Astrocyte (in vitro differentiated cells and primary cell): ENCODE measurements around the gene PLS3. TPM values are rescaled to one million over a fixed set of nuclear protein-coding genes. Genes with fewer than 3 reads are reported as not detected.

Source experiments
- DNase-seq: peaks from one replicate; pipeline ENCODE4 v3.0.0-alpha.2; 2010; ENCODE audit warnings: low read depth
- FAIRE-seq: peaks from 2 replicates; lab custom pipeline; 2011; peaks lifted over from hg19 to GRCh38; lab: Jason Lieb, UNC
- H2AFZ ChIP-seq: 2 replicates; pipeline ENCODE4 v1.6.0; 2012; ENCODE audit warnings: low read depth, low read length, inconsistent platforms
- H3K27ac ChIP-seq: 2 replicates; pipeline ENCODE4 v1.5.1; 2011; ENCODE audit warnings: low read depth, low read length, inconsistent platforms
- H3K27me3 ChIP-seq: 2 replicates; pipeline ENCODE4 v1.6.0; 2011; ENCODE audit warnings: low read length, inconsistent platforms; ENCODE audit not compliant: insufficient read depth
- H3K36me3 ChIP-seq: 2 replicates; pipeline ENCODE4 v1.5.1; 2011; ENCODE audit warnings: low read length, inconsistent platforms; ENCODE audit not compliant: insufficient read depth
- H3K4me1 ChIP-seq: 2 replicates; pipeline ENCODE4 v1.5.1; 2011; ENCODE audit warnings: low read length, inconsistent platforms; ENCODE audit not compliant: insufficient read depth
- H3K4me2 ChIP-seq: 2 replicates; pipeline ENCODE4 v1.6.0; 2012; ENCODE audit warnings: low read length, inconsistent platforms
- H3K4me3 ChIP-seq: 2 replicates; pipeline ENCODE4 v1.5.1; 2011; ENCODE audit warnings: low read depth, mild to moderate bottlenecking, low read length, inconsistent platforms; ENCODE audit not compliant: insufficient read depth
- H3K79me2 ChIP-seq: 2 replicates; pipeline ENCODE4 v1.6.0; 2012; ENCODE audit warnings: mild to moderate bottlenecking, low read length, inconsistent platforms; ENCODE audit not compliant: insufficient read depth
- H3K9ac ChIP-seq: 2 replicates; pipeline ENCODE4 v1.6.0; 2012; ENCODE audit warnings: mild to moderate bottlenecking, low read length, inconsistent platforms
- H3K9me3 ChIP-seq: 2 replicates; pipeline ENCODE4 v1.5.1; 2012; ENCODE audit warnings: low read depth, mild to moderate bottlenecking, low read length, inconsistent platforms; ENCODE audit not compliant: insufficient read depth
- H4K20me1 ChIP-seq: 2 replicates; pipeline ENCODE4 v1.6.0; 2012; ENCODE audit warnings: low read length, inconsistent platforms; ENCODE audit not compliant: insufficient read depth
- H3K27ac Mint-ChIP-seq: one replicate; pipeline ENCODE4 v1.8.0; 2021; ENCODE audit warnings: mild to moderate bottlenecking, mixed read lengths; ENCODE audit not compliant: unreplicated experiment
- H3K27me3 Mint-ChIP-seq: one replicate; pipeline ENCODE4 v1.8.0; 2021; ENCODE audit warnings: low read depth, mixed read lengths; ENCODE audit not compliant: unreplicated experiment
- H3K36me3 Mint-ChIP-seq: one replicate; pipeline ENCODE4 v1.8.0; 2021; ENCODE audit warnings: low read depth, mixed read lengths; ENCODE audit not compliant: unreplicated experiment
- H3K4me1 Mint-ChIP-seq: one replicate; pipeline ENCODE4 v1.8.0; 2021; ENCODE audit warnings: low read depth, mixed read lengths; ENCODE audit not compliant: unreplicated experiment
- H3K4me3 Mint-ChIP-seq: one replicate; pipeline ENCODE4 v1.8.0; 2021; ENCODE audit warnings: mild to moderate bottlenecking, moderate library complexity, mixed read lengths; ENCODE audit not compliant: unreplicated experiment
- H3K9me3 Mint-ChIP-seq: one replicate; pipeline ENCODE4 v1.8.0; 2021; ENCODE audit warnings: mild to moderate bottlenecking, mixed read lengths; ENCODE audit not compliant: unreplicated experiment
- CTCF ChIP-seq: IDR thresholded peaks from 2 replicates; pipeline ENCODE4 v1.5.1; 2011; ENCODE audit warnings: low read depth, mild to moderate bottlenecking, inconsistent platforms, low read length, moderate library complexity; ENCODE audit not compliant: insufficient read depth
- EZH2 ChIP-seq: IDR thresholded peaks from 2 replicates; pipeline ENCODE4 v1.6.1; 2012; ENCODE audit warnings: mild to moderate bottlenecking, low read length, inconsistent platforms; ENCODE audit not compliant: insufficient read depth
- total RNA-seq: library from RNA; stranded (reverse); gene quantifications from 2 replicates; pipeline ENCODE4 v1.2.1, GENCODE V29; 2021

PLS3 gene
- total RNA-seq, 1 donor from 2014 or later, result 313 TPM

GRCh38 chrX:115602308-115602707 lies 41.3 kb downstream of the PLS3 start:
- Histone ChIP-seq H3K36me3 (peaks cover 14% of the 10 kb centered on the region), H3K4me3 (no peak overlapping the region), H3K27me3 (no peaks in the 10 kb centered on the region), H3K79me2 (peaks cover 87% of the 10 kb centered on the region), H3K9ac (peak overlapping the region; percentile 38), H2AFZ (no peak overlapping the region), H3K4me1 (peaks cover 14% of the 10 kb centered on the region), H3K27ac (peak overlapping the region; percentile 75), H3K9me3 (no peaks in the 10 kb centered on the region), H3K4me2 (peak overlapping the region; percentile 25), H4K20me1 (peaks cover 10% of the 10 kb centered on the region)
- DNase-seq, result no peak
- H3K27me3 Mint-ChIP-seq, result no peaks in the 10 kb centered on the region
- FAIRE-seq, result peak; percentile 76
- H3K4me3 Mint-ChIP-seq, result no peak overlapping the region
- peaks cover 36% of the 10 kb centered on the region for H3K4me1 Mint-ChIP-seq
- no peak overlapping the region for H3K27ac Mint-ChIP-seq
- TF ChIP-seq EZH2, result no peak
- no peak for TF ChIP-seq CTCF
- H3K9me3 Mint-ChIP-seq, result no peaks in the 10 kb centered on the region
- H3K36me3 Mint-ChIP-seq, result peaks cover 2% of the 10 kb centered on the region

GRCh38 chrX:115602729-115603389 lies 41.9 kb downstream of the PLS3 start:
- Histone ChIP-seq H2AFZ (no peak overlapping the region), H3K9me3 (no peaks in the 10 kb centered on the region), H3K27me3 (no peaks in the 10 kb centered on the region), H3K9ac (peak overlapping the region; percentile 38), H3K4me1 (peaks cover 14% of the 10 kb centered on the region), H3K4me2 (peak overlapping the region; percentile 19), H4K20me1 (peaks cover 10% of the 10 kb centered on the region), H3K36me3 (peaks cover 14% of the 10 kb centered on the region), H3K79me2 (peaks cover 87% of the 10 kb centered on the region), H3K4me3 (no peak overlapping the region), H3K27ac (peak overlapping the region; percentile 75)
- no peak overlapping the region for H3K4me3 Mint-ChIP-seq
- no peaks in the 10 kb centered on the region for H3K9me3 Mint-ChIP-seq
- H3K27me3 Mint-ChIP-seq, result no peaks in the 10 kb centered on the region
- H3K4me1 Mint-ChIP-seq, result peaks cover 36% of the 10 kb centered on the region
- TF ChIP-seq EZH2, result no peak
- no peak for TF ChIP-seq CTCF
- FAIRE-seq (peak; percentile 64), DNase-seq (peak; percentile 36)
- peak overlapping the region; percentile 66 for H3K27ac Mint-ChIP-seq
- H3K36me3 Mint-ChIP-seq, result peaks cover 2% of the 10 kb centered on the region

DNA sequence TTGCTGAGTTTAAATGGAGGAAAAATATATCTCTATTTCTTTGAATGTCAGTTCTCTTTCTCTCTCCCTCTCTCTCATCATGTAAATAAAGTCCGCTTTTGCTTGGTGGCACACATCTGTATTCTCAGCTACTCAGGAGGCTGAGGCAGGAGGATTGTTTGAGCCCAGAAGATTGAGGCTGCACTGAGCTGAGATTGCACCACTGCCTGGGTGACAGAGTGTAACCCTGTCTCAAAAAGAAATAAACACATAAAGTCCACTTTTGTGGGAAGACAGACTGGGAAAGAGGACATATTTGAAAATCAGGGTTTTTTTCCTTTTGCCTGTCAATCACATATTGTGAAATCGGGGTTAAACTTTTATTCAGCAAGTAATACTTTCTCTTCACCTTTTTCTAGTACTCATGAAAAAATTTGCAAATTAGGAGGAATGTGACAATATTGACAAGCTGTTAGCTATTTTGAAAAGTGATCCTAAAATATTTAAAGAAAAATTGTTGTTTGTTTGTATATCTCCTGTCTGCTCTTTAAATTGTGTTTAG lies 42.6 kb downstream of the PLS3 start:
- Mint-ChIP-seq H3K9me3 (no peaks in the 10 kb centered on the region), H3K36me3 (peaks cover 2% of the 10 kb centered on the region), H3K4me1 (peaks cover 34% of the 10 kb centered on the region), H3K4me3 (no peak overlapping the region), H3K27me3 (no peaks in the 10 kb centered on the region), H3K27ac (peak overlapping the region; percentile 66)
- TF ChIP-seq CTCF (no peak), EZH2 (no peak)
- H4K20me1 ChIP-seq, result peaks cover 10% of the 10 kb centered on the region
- H2AFZ ChIP-seq, result no peak overlapping the region
- no peaks in the 10 kb centered on the region for H3K9me3 ChIP-seq
- FAIRE-seq, result peak; percentile 55
- H3K4me1 ChIP-seq, result peaks cover 14% of the 10 kb centered on the region
- H3K27ac ChIP-seq, result peak overlapping the region; percentile 75
- DNase-seq, result no peak
- H3K27me3 ChIP-seq, result no peaks in the 10 kb centered on the region
- H3K36me3 ChIP-seq, result peaks cover 18% of the 10 kb centered on the region
- H3K79me2 ChIP-seq, result peaks cover 87% of the 10 kb centered on the region
- H3K4me3 ChIP-seq, result no peak overlapping the region
- peak overlapping the region; percentile 38 for H3K9ac ChIP-seq
- no peak overlapping the region for H3K4me2 ChIP-seq
